Smooth muscle cell (in vitro differentiated cells): ENCODE results near the gene FAM50B. TPM values are rescaled to one million over a fixed set of nuclear protein-coding genes. Genes with fewer than 3 reads are reported as not detected.

Experiments used
- DNase-seq: peaks from one replicate; lab custom pipeline; 2025; ENCODE audit not compliant: unreplicated experiment; lab: John Stamatoyannopoulos, UW
- H2AFZ ChIP-seq: fragments of 200-600 bp; sonication (generic); 2 replicates; pipeline ENCODE4 v1.6.0; 2016; ENCODE audit warnings: antibody characterized with exemption, low read depth, mild to moderate bottlenecking
- H3F3A ChIP-seq: fragments of 200-600 bp; sonication (generic); 2 replicates; pipeline ENCODE4 v1.6.0; 2017; ENCODE audit warnings: antibody characterized with exemption, low read depth
- H3K27ac ChIP-seq: fragments of 200-600 bp; sonication (generic); 2 replicates; pipeline ENCODE4 v1.5.1; 2016; ENCODE audit warnings: low read depth, mild to moderate bottlenecking
- H3K27me3 ChIP-seq: fragments of 200-600 bp; sonication (generic); 2 replicates; pipeline ENCODE4 v1.6.1; 2016; ENCODE audit warnings: low read depth, mild to moderate bottlenecking
- H3K36me3 ChIP-seq: fragments of 200-600 bp; sonication (generic); 2 replicates; pipeline ENCODE4 v1.5.1; 2016; ENCODE audit warnings: low read depth
- H3K4me1 ChIP-seq: fragments of 200-600 bp; sonication (generic); 2 replicates; pipeline ENCODE4 v1.5.1; 2016; ENCODE audit warnings: low read depth
- H3K4me2 ChIP-seq: fragments of 200-600 bp; sonication (generic); 2 replicates; pipeline ENCODE4 v1.6.0; 2016; ENCODE audit warnings: mild to moderate bottlenecking
- H3K4me3 ChIP-seq: fragments of 200-600 bp; sonication (generic); 2 replicates; pipeline ENCODE4 v1.5.1; 2016; ENCODE audit warnings: mild to moderate bottlenecking
- H3K79me2 ChIP-seq: fragments of 200-600 bp; sonication (generic); 2 replicates; pipeline ENCODE4 v1.6.0; 2016; ENCODE audit warnings: low read depth, mild to moderate bottlenecking
- H3K9ac ChIP-seq: fragments of 200-600 bp; sonication (generic); 2 replicates; pipeline ENCODE4 v1.6.0; 2016; ENCODE audit warnings: low read depth
- H3K9me3 ChIP-seq: fragments of 200-600 bp; sonication (generic); replicated peaks from 2 replicates; pipeline ENCODE4 v1.5.1; 2016; ENCODE audit warnings: low read depth
- H4K20me1 ChIP-seq: fragments of 200-600 bp; sonication (generic); 2 replicates; pipeline ENCODE4 v1.6.0; 2016; ENCODE audit warnings: low read depth
- CTCF ChIP-seq: fragments of 200-600 bp; sonication (generic); IDR thresholded peaks from 2 replicates; pipeline ENCODE4 v1.5.1; 2017; ENCODE audit warnings: borderline replicate concordance, mild to moderate bottlenecking, antibody characterized with exemption; ENCODE audit not compliant: insufficient read depth, poor library complexity, severe bottlenecking
- WGBS: methylation state at CpG from one replicate; pipeline ENCODE4 v1.1.7; 2016; ENCODE audit warnings: low lambda C conversion rate; 5-methylcytosine and 5-hydroxymethylcytosine counted together
- polyA plus RNA-seq: library from polyadenylated mRNA; unstranded; fragments of >200 nt; fragmentation: Nextera tagmentation; extraction: Ambion mirVana; gene quantifications from 2 replicates; pipeline ENCODE4 v1.2.1, GENCODE V29; 2016
- total RNA-seq: library from RNA; depleted of rRNA; stranded (reverse); fragments of >200 nt; gene quantifications from 2 replicates; pipeline ENCODE4 v1.2.3, GENCODE V29; 2014

The FAM50B gene
- total and polyA plus RNA-seq, 2 experiments from 2014 or later = 4.3 to 6.3 TPM

DNA sequence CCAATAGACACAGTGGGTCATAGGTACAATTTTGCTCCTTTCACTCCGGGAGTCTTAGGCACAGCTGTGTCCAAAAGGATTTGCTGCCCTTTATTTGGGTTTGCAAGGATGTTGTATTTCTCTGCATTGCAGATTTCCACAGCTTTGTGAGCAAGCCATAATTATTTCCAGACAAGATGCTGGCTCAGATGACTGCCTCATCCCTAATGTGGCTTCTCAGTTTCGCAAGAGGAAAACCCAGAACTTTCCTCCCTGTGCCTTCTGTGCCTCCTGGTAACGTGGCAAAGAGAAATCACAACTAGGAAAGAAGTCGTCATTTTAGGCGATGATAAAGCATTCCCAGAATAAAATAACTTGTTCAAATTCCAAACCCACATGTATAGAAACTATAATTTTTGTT is 33.7 kb downstream of the FAM50B start:
- Histone ChIP-seq H2AFZ (peak overlapping the region; percentile 1), H3K79me2 (no peaks in the 10 kb centered on the region), H3K9me3 (no peaks in the 10 kb centered on the region), H3F3A (peaks cover 5% of the 10 kb centered on the region), H3K4me3 (no peak overlapping the region), H4K20me1 (no peaks in the 10 kb centered on the region), H3K4me1 (peaks cover 3% of the 10 kb centered on the region), H3K27ac (peak overlapping the region; percentile 93), H3K36me3 (no peaks in the 10 kb centered on the region), H3K4me2 (peak overlapping the region; percentile 38), H3K27me3 (no peaks in the 10 kb centered on the region), H3K9ac (peak overlapping the region; percentile 63)
- 27% methylated on average over 5 of the region's 5 CpGs for WGBS
- no peak for TF ChIP-seq CTCF
- no peak for DNase-seq

DNA sequence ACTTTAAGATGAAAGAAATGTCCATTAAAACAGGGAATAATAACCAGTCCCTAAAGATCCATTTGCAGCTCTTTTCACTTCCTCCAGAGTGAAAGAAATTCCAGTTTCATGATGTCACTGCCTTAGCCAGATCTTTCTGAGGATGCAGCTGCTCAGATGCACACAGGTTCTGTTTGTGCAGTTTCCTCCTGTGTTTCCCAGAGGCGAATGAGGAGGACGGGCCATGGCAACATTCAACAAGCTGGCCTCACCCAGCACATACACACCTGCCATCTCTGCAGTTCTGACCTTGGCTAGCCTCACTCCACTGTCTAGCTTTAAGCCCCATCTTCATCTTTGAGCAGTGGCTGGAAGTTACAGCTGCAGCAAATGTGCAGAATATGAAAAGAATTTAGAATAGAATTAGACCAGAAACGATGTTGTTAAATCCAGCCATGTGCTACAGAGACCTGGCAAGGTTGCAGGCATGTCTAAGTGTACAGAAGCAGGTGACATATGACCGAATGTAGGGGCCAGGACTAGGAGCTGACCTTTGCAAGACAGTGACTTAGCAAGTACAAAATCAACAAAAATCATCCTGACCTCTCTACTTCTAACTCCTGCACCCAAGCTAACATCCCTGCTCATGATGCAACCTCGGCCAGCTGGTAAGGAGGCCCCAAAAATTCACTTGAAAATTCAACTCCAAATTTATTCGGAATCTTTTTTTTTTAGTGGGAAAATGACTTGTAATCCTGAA is 35.0 kb downstream of the FAM50B start:
- Histone ChIP-seq H3K9ac (no peak overlapping the region), H2AFZ (no peak overlapping the region), H3K27ac (peak overlapping the region; percentile 93), H3K4me3 (no peak overlapping the region), H3F3A (peaks cover 5% of the 10 kb centered on the region), H3K27me3 (no peaks in the 10 kb centered on the region), H4K20me1 (no peaks in the 10 kb centered on the region), H3K4me1 (peaks cover 3% of the 10 kb centered on the region), H3K36me3 (no peaks in the 10 kb centered on the region), H3K4me2 (peak overlapping the region; percentile 38), H3K9me3 (no peaks in the 10 kb centered on the region), H3K79me2 (no peaks in the 10 kb centered on the region)
- no peak for TF ChIP-seq CTCF
- DNase-seq = no peak
- 59% methylated on average over 6 of the region's 6 CpGs for WGBS

GRCh38 chr6:3885262-3886036 is 36.3 kb downstream of the FAM50B start:
- Histone ChIP-seq H3F3A (peaks cover 5% of the 10 kb centered on the region), H3K4me3 (no peak overlapping the region), H3K27me3 (no peaks in the 10 kb centered on the region), H3K79me2 (no peaks in the 10 kb centered on the region), H3K36me3 (no peaks in the 10 kb centered on the region), H3K27ac (no peak overlapping the region), H3K4me1 (peaks cover 3% of the 10 kb centered on the region), H3K9ac (no peak overlapping the region), H3K4me2 (no peak overlapping the region), H2AFZ (no peak overlapping the region), H3K9me3 (no peaks in the 10 kb centered on the region), H4K20me1 (no peaks in the 10 kb centered on the region)
- WGBS = 90% methylated on average over 9 of the region's 9 CpGs
- no peak for DNase-seq
- TF ChIP-seq CTCF = no peak
